Mesendoderm (in vitro differentiated cells): ENCODE results near the gene DCAF10.

Experiments
- DNase-seq: peaks from one replicate; pipeline ENCODE4 v3.0.0; 2013
- H2AK5ac ChIP-seq: 2 replicates; pipeline ENCODE4 v1.6.1; 2013; ENCODE audit warnings: low read length, inconsistent platforms
- H2BK120ac ChIP-seq: 2 replicates; pipeline ENCODE4 v1.6.1; 2013; ENCODE audit warnings: low read depth, mild to moderate bottlenecking, low read length, moderate library complexity, mixed read lengths
- H2BK15ac ChIP-seq: replicated peaks from 2 replicates; pipeline ENCODE4 v1.6.1; 2013; ENCODE audit warnings: low read depth, mild to moderate bottlenecking, moderate library complexity
- H2BK5ac ChIP-seq: 2 replicates; pipeline ENCODE4 v1.6.1; 2013; ENCODE audit warnings: low read length, inconsistent platforms
- H3K18ac ChIP-seq: 2 replicates; pipeline ENCODE4 v1.6.1; 2013; ENCODE audit warnings: mild to moderate bottlenecking, low read length, mixed read lengths
- H3K23ac ChIP-seq: one replicate; pipeline ENCODE4 v1.6.1; 2013; ENCODE audit warnings: low read length
- H3K27ac ChIP-seq: 2 replicates; pipeline ENCODE4 v1.5.1; 2013; ENCODE audit warnings: low read depth, mild to moderate bottlenecking, inconsistent platforms, low read length, moderate library complexity
- H3K27me3 ChIP-seq: 2 replicates; pipeline ENCODE4 v1.6.1; 2013; ENCODE audit warnings: low read length, control low read depth, mild to moderate bottlenecking, inconsistent platforms; ENCODE audit not compliant: insufficient read depth, poor library complexity
- H3K36me3 ChIP-seq: 2 replicates; pipeline ENCODE4 v1.6.1; 2013; ENCODE audit warnings: low read length, inconsistent platforms; ENCODE audit not compliant: control insufficient read depth, insufficient read depth
- H3K4ac ChIP-seq: one replicate; pipeline ENCODE4 v1.6.1; 2013; ENCODE audit warnings: low read depth, mild to moderate bottlenecking, low read length, moderate library complexity
- H3K4me1 ChIP-seq: 2 replicates; pipeline ENCODE4 v1.6.1; 2013; ENCODE audit warnings: low read depth, low read length, inconsistent platforms; ENCODE audit not compliant: control insufficient read depth
- H3K4me2 ChIP-seq: 2 replicates; pipeline ENCODE4 v1.6.1; 2013; ENCODE audit warnings: low read length
- H3K4me3 ChIP-seq: 2 replicates; pipeline ENCODE4 v1.5.1; 2013; ENCODE audit warnings: mild to moderate bottlenecking, low read length
- H3K56ac ChIP-seq: one replicate; pipeline ENCODE4 v1.6.1; 2013; ENCODE audit warnings: low read length
- H3K79me1 ChIP-seq: 2 replicates; pipeline ENCODE4 v1.6.1; 2013; ENCODE audit warnings: low read length, inconsistent platforms
- H3K79me2 ChIP-seq: 2 replicates; pipeline ENCODE4 v1.6.1; 2013; ENCODE audit warnings: mild to moderate bottlenecking, low read length; ENCODE audit not compliant: control insufficient read depth, insufficient read depth
- H3K9ac ChIP-seq: 2 replicates; pipeline ENCODE4 v1.6.1; 2013; ENCODE audit warnings: low read length, inconsistent platforms
- H4K5ac ChIP-seq: one replicate; pipeline ENCODE4 v1.6.1; 2013; ENCODE audit warnings: low read length
- H4K8ac ChIP-seq: one replicate; pipeline ENCODE4 v1.6.1; 2013; ENCODE audit warnings: low read depth, mild to moderate bottlenecking, control low read depth, low read length, moderate library complexity
- WGBS: extraction: QIAGEN DNeasy Blood & Tissue Kit; methylation state at CpG from one replicate; pipeline ENCODE4 v1.1.7; 2013; ENCODE audit warnings: low lambda C conversion rate, missing lambda C conversion rate; ENCODE audit not compliant: insufficient coverage; ENCODE audit errors: extremely low coverage; 5-methylcytosine and 5-hydroxymethylcytosine counted together

The DCAF10 gene

DNA sequence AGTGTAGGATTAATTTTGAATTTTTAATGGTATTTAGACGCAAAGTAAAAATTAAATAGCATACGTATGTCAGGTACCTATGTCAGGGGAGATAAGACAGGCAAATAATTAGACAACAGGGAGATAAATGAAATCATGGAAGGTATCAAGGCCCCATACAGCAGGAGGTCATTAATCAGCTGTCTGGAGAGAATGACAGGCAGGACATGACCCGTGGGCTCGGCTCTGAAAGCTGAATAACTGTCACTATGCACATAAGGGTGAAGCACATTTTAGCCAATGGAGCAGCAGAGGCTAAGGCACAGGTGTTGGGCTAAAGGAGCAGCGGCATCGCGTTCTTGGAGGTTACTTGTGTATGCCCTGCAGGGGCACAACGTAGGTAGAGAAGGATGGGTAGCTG, 91.5 kb downstream of the DCAF10 start:
- Histone ChIP-seq H3K56ac (no peak overlapping the region), H2BK5ac (no peak overlapping the region), H3K79me2 (no peaks in the 10 kb centered on the region), H3K4me3 (no peak overlapping the region), H3K4ac (no peak overlapping the region), H3K18ac (no peak overlapping the region), H3K23ac (no peak overlapping the region), H2BK15ac (no peak overlapping the region), H4K5ac (no peak overlapping the region), H4K8ac (no peak overlapping the region), H3K27ac (no peak overlapping the region), H3K27me3 (no peaks in the 10 kb centered on the region), H2BK120ac (no peak overlapping the region), H3K4me1 (no peaks in the 10 kb centered on the region), H3K4me2 (no peak overlapping the region), H2AK5ac (no peak overlapping the region), H3K9ac (no peak overlapping the region), H3K79me1 (no peaks in the 10 kb centered on the region), H3K36me3 (peaks cover 1% of the 10 kb centered on the region)
- no peak for DNase-seq
- 100% methylated on average over 2 of the region's 8 CpGs for WGBS

DNA sequence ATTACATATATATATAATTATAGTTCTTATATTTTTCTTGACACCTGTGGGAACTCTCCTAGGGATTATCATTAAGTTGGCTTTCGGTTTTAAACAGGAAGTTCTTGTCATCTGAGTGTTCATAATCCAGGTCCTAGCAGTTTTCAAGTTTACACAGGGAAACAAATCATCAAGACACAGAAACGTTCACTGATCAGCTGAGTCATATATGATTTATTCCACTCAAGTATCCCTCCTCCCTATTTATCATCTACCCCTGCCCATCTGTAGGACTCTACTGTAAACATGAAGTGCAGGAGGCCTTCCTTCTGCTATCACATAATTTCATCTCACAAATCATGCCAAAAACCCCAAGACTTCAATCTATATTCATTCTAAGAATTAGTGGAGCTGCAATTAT, 97.1 kb downstream of the DCAF10 start:
- H3K4me2 ChIP-seq, result no peak overlapping the region
- H3K4ac ChIP-seq, result no peak overlapping the region
- no peak overlapping the region for H3K27ac ChIP-seq
- no CpG with 5 or more reads among the region's 2 CpGs for WGBS
- H4K5ac ChIP-seq, result no peak overlapping the region
- no peak overlapping the region for H2AK5ac ChIP-seq
- H3K36me3 ChIP-seq, result peaks cover 1% of the 10 kb centered on the region
- H3K27me3 ChIP-seq, result no peaks in the 10 kb centered on the region
- H3K79me1 ChIP-seq, result no peaks in the 10 kb centered on the region
- no peak overlapping the region for H4K8ac ChIP-seq
- H2BK120ac ChIP-seq, result no peak overlapping the region
- H3K79me2 ChIP-seq, result no peaks in the 10 kb centered on the region
- H3K4me1 ChIP-seq, result no peaks in the 10 kb centered on the region
- H3K23ac ChIP-seq, result no peak overlapping the region
- no peak overlapping the region for H2BK5ac ChIP-seq
- H3K18ac ChIP-seq, result no peak overlapping the region
- H3K9ac ChIP-seq, result no peak overlapping the region
- H3K56ac ChIP-seq, result no peak overlapping the region
- H3K4me3 ChIP-seq, result no peak overlapping the region
- no peak for DNase-seq
- H2BK15ac ChIP-seq, result no peak overlapping the region

DNA sequence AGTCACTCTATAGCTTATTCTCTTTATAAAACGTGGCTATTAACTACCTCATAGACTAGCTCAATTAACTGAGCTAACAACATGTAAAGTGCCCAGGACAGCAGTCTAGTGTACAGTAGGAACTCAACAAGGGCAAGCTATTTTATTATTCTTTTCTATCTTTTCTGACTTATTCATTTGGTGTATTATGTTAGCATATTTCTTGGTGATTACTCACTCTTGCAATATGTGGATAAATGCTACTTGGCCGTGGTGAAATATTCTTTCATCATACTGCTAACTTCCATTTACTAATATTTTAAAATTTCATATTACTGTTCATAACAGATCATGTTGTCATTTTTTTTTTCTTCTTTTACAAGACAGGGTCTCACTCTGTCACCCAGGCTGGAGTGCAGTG, 98.4 kb downstream of the DCAF10 start:
- H3K23ac ChIP-seq, result no peak overlapping the region
- no peak overlapping the region for H3K4ac ChIP-seq
- no peaks in the 10 kb centered on the region for H3K4me1 ChIP-seq
- no peaks in the 10 kb centered on the region for H3K27me3 ChIP-seq
- WGBS, result no CpG with 5 or more reads among the region's 2 CpGs
- no peak overlapping the region for H3K18ac ChIP-seq
- H3K56ac ChIP-seq, result no peak overlapping the region
- H3K36me3 ChIP-seq, result no peaks in the 10 kb centered on the region
- DNase-seq, result no peak
- H2BK120ac ChIP-seq, result no peak overlapping the region
- H4K5ac ChIP-seq, result no peak overlapping the region
- no peak overlapping the region for H2BK5ac ChIP-seq
- H3K9ac ChIP-seq, result no peak overlapping the region
- H3K4me3 ChIP-seq, result no peak overlapping the region
- H4K8ac ChIP-seq, result no peak overlapping the region
- no peak overlapping the region for H3K4me2 ChIP-seq
- no peak overlapping the region for H3K27ac ChIP-seq
- no peak overlapping the region for H2AK5ac ChIP-seq
- no peaks in the 10 kb centered on the region for H3K79me2 ChIP-seq
- H3K79me1 ChIP-seq, result no peaks in the 10 kb centered on the region
- H2BK15ac ChIP-seq, result no peak overlapping the region

DNA sequence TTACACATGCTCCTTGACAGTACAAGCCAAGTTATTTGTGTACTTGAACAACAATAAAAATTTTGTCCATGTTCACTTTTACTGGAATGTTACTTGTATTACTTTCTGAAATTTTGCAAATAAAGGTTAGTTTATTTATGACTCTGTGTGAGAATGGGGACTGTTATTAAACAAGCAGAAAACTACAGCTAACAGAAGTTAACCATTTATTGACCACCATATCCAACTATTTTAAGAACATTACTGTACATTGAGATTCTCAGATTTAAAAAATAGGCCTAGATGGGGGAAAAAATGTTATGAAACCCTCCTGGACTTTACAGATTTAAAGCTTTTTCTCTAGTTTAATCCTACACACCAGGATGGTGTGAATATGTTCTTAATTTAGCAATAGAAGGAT, 101.5 kb downstream of the DCAF10 start:
- no peak overlapping the region for H3K27ac ChIP-seq
- H4K5ac ChIP-seq, result no peak overlapping the region
- no peaks in the 10 kb centered on the region for H3K36me3 ChIP-seq
- H4K8ac ChIP-seq, result no peak overlapping the region
- DNase-seq, result no peak
- no peak overlapping the region for H2BK120ac ChIP-seq
- H3K4me3 ChIP-seq, result no peak overlapping the region
- H2BK15ac ChIP-seq, result no peak overlapping the region
- no peak overlapping the region for H3K9ac ChIP-seq
- no peaks in the 10 kb centered on the region for H3K79me1 ChIP-seq
- H2BK5ac ChIP-seq, result no peak overlapping the region
- H3K4me2 ChIP-seq, result no peak overlapping the region
- H3K27me3 ChIP-seq, result no peaks in the 10 kb centered on the region
- H3K4ac ChIP-seq, result no peak overlapping the region
- no peak overlapping the region for H3K56ac ChIP-seq
- H2AK5ac ChIP-seq, result no peak overlapping the region
- H3K4me1 ChIP-seq, result peaks cover 6% of the 10 kb centered on the region
- H3K23ac ChIP-seq, result no peak overlapping the region
- no peak overlapping the region for H3K18ac ChIP-seq
- no peaks in the 10 kb centered on the region for H3K79me2 ChIP-seq

DNA sequence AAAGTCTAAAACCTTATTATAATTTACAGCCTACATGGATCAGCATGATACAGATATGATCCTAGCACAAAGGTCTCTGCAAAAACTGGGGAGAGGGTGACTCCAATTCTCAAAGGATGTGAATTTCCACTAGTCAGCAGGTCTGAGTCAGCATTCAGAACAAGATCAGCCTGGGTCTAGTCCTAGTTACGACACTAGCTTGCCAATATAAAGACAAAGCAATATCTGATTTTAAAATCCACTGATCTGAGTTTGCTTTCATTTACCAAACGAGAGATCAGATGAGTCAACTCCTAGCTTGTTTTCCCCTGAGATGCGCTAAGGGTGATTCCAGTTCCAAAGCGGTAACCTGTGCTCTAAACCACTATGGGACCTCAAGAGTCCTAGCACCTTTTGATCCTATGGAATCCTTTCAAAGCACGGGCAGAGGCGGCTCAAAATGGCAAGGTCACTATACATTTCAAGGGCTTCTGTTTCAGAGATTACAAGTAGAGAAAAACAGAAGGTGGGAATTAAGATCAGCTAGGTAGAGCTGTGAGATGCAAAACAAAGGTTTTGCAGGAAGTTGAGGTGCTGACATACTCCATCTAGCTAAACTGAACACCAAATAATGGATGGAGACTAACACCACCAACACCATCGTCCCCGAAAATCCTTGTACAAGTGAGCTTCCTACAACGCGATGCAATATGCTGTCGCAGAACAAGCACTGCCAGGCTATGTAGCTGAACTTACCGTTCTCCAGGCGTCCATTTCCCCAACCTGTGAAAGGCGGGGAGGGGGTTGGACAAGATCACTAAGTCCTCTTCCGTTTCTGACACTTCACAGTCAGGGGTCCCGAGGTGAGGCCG, 102.4 kb downstream of the DCAF10 start:
- Histone ChIP-seq H3K56ac (peak overlapping the region; percentile 95), H3K4me3 (peak overlapping the region; percentile 87), H3K79me2 (no peaks in the 10 kb centered on the region), H3K27ac (peak overlapping the region; percentile 71), H3K18ac (no peak overlapping the region), H3K23ac (no peak overlapping the region), H2BK120ac (no peak overlapping the region), H4K8ac (no peak overlapping the region), H2AK5ac (no peak overlapping the region), H3K79me1 (no peaks in the 10 kb centered on the region), H3K9ac (peak overlapping the region; percentile 58), H2BK5ac (no peak overlapping the region), H3K4me2 (peak overlapping the region; percentile 36), H4K5ac (no peak overlapping the region), H3K4ac (no peak overlapping the region), H3K4me1 (peaks cover 6% of the 10 kb centered on the region), H3K36me3 (no peaks in the 10 kb centered on the region), H3K27me3 (no peaks in the 10 kb centered on the region), H2BK15ac (no peak overlapping the region)
- peak; percentile 33 for DNase-seq
- WGBS, result no CpG with 5 or more reads among the region's 17 CpGs
